ENCODE data around the gene PCK2.
A peak's percentile ranks its signal among the peaks of the same experiment; 100 is the strongest.

PCK2 gene

DNA sequence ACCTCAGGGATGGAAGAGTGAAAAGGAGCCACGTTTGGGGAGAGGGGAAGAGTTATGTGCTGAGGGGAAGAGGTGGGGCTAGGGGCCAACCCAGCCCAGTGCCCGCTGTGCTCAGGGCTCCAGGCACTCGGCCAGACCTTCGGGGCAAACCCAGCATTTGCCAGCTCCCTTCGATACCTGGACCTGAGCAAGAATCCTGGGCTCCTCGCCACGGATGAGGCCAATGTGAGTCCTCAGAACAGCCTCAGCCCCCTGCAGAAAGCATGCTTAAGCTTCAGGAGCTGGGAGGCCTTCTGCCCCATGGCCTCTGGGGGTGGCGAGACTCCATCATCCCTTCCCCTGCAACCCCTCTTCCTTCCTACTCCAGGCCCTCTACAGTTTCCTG is 37.3 kb upstream of the PCK2 start:
- Histone ChIP-seq H3K27me3 (replicated peaks; ENCODE audit: control insufficient read depth, insufficient read depth, low read length) (no peaks in the 10 kb centered on the region; the same call in 1 of the 2 replicates), H3K4me3 (replicated peaks; ENCODE audit: low read depth, low read length) (no peak overlapping the region), H3K36me3 (ENCODE audit: control insufficient read depth, insufficient read depth, low read length) (no peaks in the 10 kb centered on the region)
- TF ChIP-seq CTCF (IDR thresholded peaks at IDR 0.05; ENCODE audit: insufficient read depth, low read length, poor library complexity, severe bottlenecking) = no peak
- DNase-seq (ENCODE audit: extremely low read depth, insufficient read length) = no peak

DNA sequence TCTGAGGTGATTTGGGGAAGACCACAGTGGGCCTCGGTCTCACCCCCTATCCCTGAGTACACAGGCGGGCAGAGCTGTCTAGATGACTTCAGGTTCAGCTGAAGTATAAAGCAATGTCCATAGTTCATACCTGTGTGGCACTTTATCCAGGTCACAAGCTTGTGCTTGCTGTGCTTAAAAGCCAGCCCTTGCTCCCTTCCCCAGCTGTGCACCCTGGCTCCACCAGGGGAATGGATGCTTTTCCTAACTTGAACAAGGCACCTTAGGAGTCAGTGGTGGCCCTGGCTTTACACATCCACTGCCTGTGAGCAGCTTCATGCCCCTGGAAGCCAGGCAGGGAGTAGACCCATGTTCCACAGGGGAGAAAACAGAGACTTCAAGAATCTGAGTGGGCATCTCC is 36.8 kb upstream of the PCK2 start:
- TF ChIP-seq CTCF (IDR thresholded peaks at IDR 0.05; ENCODE audit: insufficient read depth, low read length, poor library complexity, severe bottlenecking) = no peak
- Histone ChIP-seq H3K27me3 (replicated peaks; ENCODE audit: control insufficient read depth, insufficient read depth, low read length) (no peaks in the 10 kb centered on the region; the same call in 1 of the 2 replicates), H3K4me3 (replicated peaks; ENCODE audit: low read depth, low read length) (no peak overlapping the region), H3K36me3 (ENCODE audit: control insufficient read depth, insufficient read depth, low read length) (no peaks in the 10 kb centered on the region)
- no peak for DNase-seq (ENCODE audit: extremely low read depth, insufficient read length)

DNA sequence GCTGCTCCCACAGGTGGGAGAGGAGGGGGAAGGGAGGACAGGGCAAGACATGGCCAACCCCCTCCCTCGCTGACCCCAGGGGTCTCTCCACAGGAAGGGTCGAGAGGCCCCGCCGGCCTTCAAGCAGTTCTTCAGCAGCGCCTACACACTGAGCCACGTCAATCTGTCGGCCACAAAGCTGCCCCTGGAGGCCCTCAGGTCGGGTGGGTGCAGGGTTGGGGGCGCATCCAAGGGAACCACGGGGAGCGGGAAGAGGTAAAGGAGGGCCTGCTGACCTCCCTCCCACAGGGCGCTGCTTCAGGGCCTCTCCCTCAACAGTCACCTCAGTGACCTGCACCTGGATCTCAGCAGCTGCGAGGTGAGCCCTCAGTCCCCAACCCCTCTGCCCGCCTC is 36.2 kb upstream of the PCK2 start:
- H3K27me3 ChIP-seq (replicated peaks; ENCODE audit: control insufficient read depth, insufficient read depth, low read length) = no peaks in the 10 kb centered on the region; the same call in 1 of the 2 replicates
- no peak for DNase-seq (ENCODE audit: extremely low read depth, insufficient read length)
- no peaks in the 10 kb centered on the region for H3K36me3 ChIP-seq (ENCODE audit: control insufficient read depth, insufficient read depth, low read length)
- no peak for TF ChIP-seq CTCF (IDR thresholded peaks at IDR 0.05; ENCODE audit: insufficient read depth, low read length, poor library complexity, severe bottlenecking)
- no peak overlapping the region for H3K4me3 ChIP-seq (replicated peaks; ENCODE audit: low read depth, low read length)

- TF ChIP-seq CTCF (IDR thresholded peaks at IDR 0.05; ENCODE audit: insufficient read depth, low read length, poor library complexity, severe bottlenecking) = peak; percentile 73
- no peak for DNase-seq (ENCODE audit: extremely low read depth, insufficient read length)
Observed at GRCh38 chr14:24058260-24058950, 35.7 kb upstream of the PCK2 start.

GRCh38 chr14:24058951-24059475 is 35.1 kb upstream of the PCK2 start:
- no peaks in the 10 kb centered on the region for H3K27me3 ChIP-seq (replicated peaks; ENCODE audit: control insufficient read depth, insufficient read depth, low read length)
- H3K4me3 ChIP-seq (replicated peaks; ENCODE audit: low read depth, low read length) = no peak overlapping the region
- H3K36me3 ChIP-seq (ENCODE audit: control insufficient read depth, insufficient read depth, low read length) = no peaks in the 10 kb centered on the region
- TF ChIP-seq CTCF (IDR thresholded peaks at IDR 0.05; ENCODE audit: insufficient read depth, low read length, poor library complexity, severe bottlenecking) = no peak
- DNase-seq (ENCODE audit: extremely low read depth, insufficient read length) = no peak

More at GRCh38 chr14:24058260-24058950, 35.7 kb upstream of the PCK2 start:
- Histone ChIP-seq H3K36me3 (ENCODE audit: control insufficient read depth, insufficient read depth, low read length) (no peaks in the 10 kb centered on the region), H3K27me3 (replicated peaks; ENCODE audit: control insufficient read depth, insufficient read depth, low read length) (no peaks in the 10 kb centered on the region; the same call in 1 of the 2 replicates), H3K4me3 (replicated peaks; ENCODE audit: low read depth, low read length) (no peak overlapping the region)
